Vagina (tissue), 2 donors: Measurements from ENCODE around the gene OR4D9. TPM values are rescaled to one million over a fixed set of nuclear protein-coding genes. Genes with fewer than 3 reads are reported as not detected.
"Not testable (repeated sequence)": the region's sequence is repeated elsewhere in the genome, so short reads cannot be mapped to it uniquely, and the experiment has no call there.

Source experiments
- DNase-seq, 2 donors: peaks; one replicate each; pipeline ENCODE4 v3.0.0-alpha.2; 2017; ENCODE audit errors: extremely low spot score in 2 of 2
- H3K27ac ChIP-seq: fragments of 200-600 bp; sonication (generic); one replicate; pipeline ENCODE4 v1.5.1; 2019
- H3K27me3 ChIP-seq: fragments of 200-600 bp; sonication (generic); one replicate; pipeline ENCODE4 v1.5.1; 2019
- H3K36me3 ChIP-seq, 2 donors: fragments of 200-600 bp; sonication (generic); one replicate each; pipeline ENCODE4 v1.5.1; 2017 to 2019
- H3K4me1 ChIP-seq: fragments of 200-600 bp; sonication (generic); one replicate; pipeline ENCODE4 v1.5.1; 2019
- H3K4me3 ChIP-seq, 2 donors: fragments of 200-600 bp; sonication (generic); 1 replicate in 1 of 2; 2 replicates in 1 of 2; pipeline ENCODE4 v1.5.1; 2016 to 2019
- H3K9me3 ChIP-seq: fragments of 200-600 bp; sonication (generic); one replicate; pipeline ENCODE4 v1.5.1; 2019
- POLR2A ChIP-seq, 2 donors: fragments of 450-650 bp; IDR thresholded peaks; one replicate each; pipeline ENCODE4 v1.6.1; 2017; ENCODE audit warnings: antibody characterized with exemption in 2 of 2, mild to moderate bottlenecking in 2 of 2, moderate library complexity in 2 of 2
- POLR2AphosphoS5 ChIP-seq, 2 donors: sonication (generic); formaldehyde crosslinking; IDR thresholded peaks; one replicate each; pipeline ENCODE4 v1.9.0; 2017; ENCODE audit warnings: antibody characterized with exemption in 2 of 2, mild to moderate bottlenecking in 2 of 2, low read depth in 1 of 2; ENCODE audit not compliant: insufficient read depth in 1 of 2
- intact Hi-C: fragments of 100-400 bp; cut with DNase I; formaldehyde crosslinking; loops from one replicate; pipeline ENCODE4 v1.15.1; 2023
- total RNA-seq: library from RNA; depleted of rRNA; stranded (reverse); fragments of >200 nt; gene quantifications from one replicate; pipeline ENCODE4 v1.2.3, GENCODE V29; 2016
- TF ChIP-seq, protein P1 (sequence below), 3 experiments: fragments of 450-650 bp in 2 of 3; fragments of 200-600 bp in 1 of 3; sonication (generic) in 1 of 3; IDR thresholded peaks; one replicate each; pipeline ENCODE4 v1.5.1; 2017 to 2019; ENCODE audit warnings: antibody characterized with exemption in 3 of 3, mild to moderate bottlenecking in 2 of 3, moderate library complexity in 2 of 3

The OR4D9 gene
- total RNA-seq, 1 donor from 2014 or later: not detected

- no peaks in the 10 kb centered on the region for H3K27me3 ChIP-seq
- no peak overlapping the region for H3K27ac ChIP-seq
- H3K36me3 ChIP-seq: no peaks in the 10 kb centered on the region
- no peak overlapping the region for H3K4me3 ChIP-seq
- TF ChIP-seq POLR2AphosphoS5 (IDR thresholded peaks at IDR 0.05; ENCODE audit: insufficient read depth in 1 of 2, low read depth in 1 of 2): no peak
- TF ChIP-seq POLR2A (IDR thresholded peaks at IDR 0.05): no peak
- TF ChIP-seq, protein P1, sequence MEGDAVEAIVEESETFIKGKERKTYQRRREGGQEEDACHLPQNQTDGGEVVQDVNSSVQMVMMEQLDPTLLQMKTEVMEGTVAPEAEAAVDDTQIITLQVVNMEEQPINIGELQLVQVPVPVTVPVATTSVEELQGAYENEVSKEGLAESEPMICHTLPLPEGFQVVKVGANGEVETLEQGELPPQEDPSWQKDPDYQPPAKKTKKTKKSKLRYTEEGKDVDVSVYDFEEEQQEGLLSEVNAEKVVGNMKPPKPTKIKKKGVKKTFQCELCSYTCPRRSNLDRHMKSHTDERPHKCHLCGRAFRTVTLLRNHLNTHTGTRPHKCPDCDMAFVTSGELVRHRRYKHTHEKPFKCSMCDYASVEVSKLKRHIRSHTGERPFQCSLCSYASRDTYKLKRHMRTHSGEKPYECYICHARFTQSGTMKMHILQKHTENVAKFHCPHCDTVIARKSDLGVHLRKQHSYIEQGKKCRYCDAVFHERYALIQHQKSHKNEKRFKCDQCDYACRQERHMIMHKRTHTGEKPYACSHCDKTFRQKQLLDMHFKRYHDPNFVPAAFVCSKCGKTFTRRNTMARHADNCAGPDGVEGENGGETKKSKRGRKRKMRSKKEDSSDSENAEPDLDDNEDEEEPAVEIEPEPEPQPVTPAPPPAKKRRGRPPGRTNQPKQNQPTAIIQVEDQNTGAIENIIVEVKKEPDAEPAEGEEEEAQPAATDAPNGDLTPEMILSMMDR (IDR thresholded peaks at IDR 0.05): no peak
- no peaks in the 10 kb centered on the region for H3K9me3 ChIP-seq
- no peak for DNase-seq
- intact Hi-C loops: no loop called here
- no peaks in the 10 kb centered on the region for H3K4me1 ChIP-seq
Observed at GRCh38 chr11:59544869-59545178, 33.5 kb downstream of the OR4D9 start.

- H3K9me3 ChIP-seq: no peaks in the 10 kb centered on the region
- H3K4me3 ChIP-seq: no peak overlapping the region
- no peak overlapping the region for H3K27ac ChIP-seq
- no peaks in the 10 kb centered on the region for H3K4me1 ChIP-seq
- no peaks in the 10 kb centered on the region for H3K36me3 ChIP-seq
- no peaks in the 10 kb centered on the region for H3K27me3 ChIP-seq
- no peak for DNase-seq
- TF ChIP-seq POLR2A (IDR thresholded peaks at IDR 0.05) (no peak), POLR2AphosphoS5 (IDR thresholded peaks at IDR 0.05; ENCODE audit: insufficient read depth in 1 of 2, low read depth in 1 of 2) (no peak)
- TF ChIP-seq, protein P1 (IDR thresholded peaks at IDR 0.05): no peak
- intact Hi-C loops: no loop called here
Observed at GRCh38 chr11:59545179-59546020, 34.1 kb downstream of the OR4D9 start.

GRCh38 chr11:59547605-59548308 lies 36.4 kb downstream of the OR4D9 start:
- H3K4me1 ChIP-seq, H3K27ac ChIP-seq, intact Hi-C loops: not testable (repeated sequence)

DNA sequence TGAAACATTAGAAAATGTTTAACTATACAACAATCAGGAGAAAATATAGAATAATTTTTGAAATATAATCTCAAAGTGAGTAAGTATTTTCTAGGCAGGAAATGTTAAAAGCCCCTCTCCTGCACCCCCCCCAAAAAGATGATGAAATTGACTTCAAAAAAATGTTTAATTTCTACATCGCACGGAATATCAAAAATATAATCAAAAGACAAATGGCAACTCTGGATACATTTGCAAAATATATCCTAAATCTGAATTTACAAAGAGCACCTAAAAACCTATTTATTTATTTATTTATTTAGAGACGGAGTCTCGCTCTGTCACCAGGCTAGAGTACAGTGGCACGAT lies 36.9 kb downstream of the OR4D9 start:
- Histone ChIP-seq H3K36me3 (no peaks in the 10 kb centered on the region), H3K4me3 (no peak overlapping the region), H3K27me3 (no peaks in the 10 kb centered on the region), H3K27ac (no peak overlapping the region), H3K9me3 (no peaks in the 10 kb centered on the region), H3K4me1 (no peaks in the 10 kb centered on the region)
- TF ChIP-seq POLR2AphosphoS5 (IDR thresholded peaks at IDR 0.05; ENCODE audit: insufficient read depth in 1 of 2, low read depth in 1 of 2): no peak
- TF ChIP-seq, protein P1 (IDR thresholded peaks at IDR 0.05): no peak
- intact Hi-C loops: no loop called here
- no peak for DNase-seq

More at GRCh38 chr11:59547605-59548308, 36.4 kb downstream of the OR4D9 start:
- H3K36me3 ChIP-seq, H3K27me3 ChIP-seq, DNase-seq, H3K4me3 ChIP-seq, H3K9me3 ChIP-seq: not testable (repeated sequence)

DNA sequence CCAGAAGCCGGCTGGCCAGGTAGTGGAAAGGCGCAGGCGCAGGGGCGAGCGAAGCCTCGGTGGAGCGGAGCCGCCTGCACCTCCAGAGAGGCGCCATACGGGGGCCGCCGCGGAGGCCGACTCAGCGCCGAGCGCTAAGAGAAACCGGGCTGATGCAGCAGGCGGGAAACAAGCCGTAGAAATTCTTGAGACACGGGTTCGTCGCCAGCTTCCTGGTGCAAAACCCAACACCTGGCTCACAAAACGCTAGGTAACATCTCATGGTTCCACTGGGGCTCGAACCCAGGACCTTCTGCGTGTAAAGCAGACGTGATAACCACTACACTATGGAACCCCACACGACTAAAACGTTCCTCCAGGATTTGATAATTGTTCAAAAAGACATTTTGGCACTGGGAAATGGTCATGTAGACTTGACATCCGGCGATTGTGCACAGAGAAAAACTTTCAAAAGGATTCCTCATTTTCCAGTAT lies 39.1 kb downstream of the OR4D9 start:
- peak in 1 of 2 donors; percentile 70 for TF ChIP-seq POLR2AphosphoS5 (IDR thresholded peaks at IDR 0.05; ENCODE audit: insufficient read depth in 1 of 2, low read depth in 1 of 2)
- TF ChIP-seq POLR2A (IDR thresholded peaks at IDR 0.05): peak in 1 of 2 donors; percentile 10
- TF ChIP-seq, protein P1 (IDR thresholded peaks at IDR 0.05): peak in 1 of 3 experiments; percentile 53
- Histone ChIP-seq H3K9me3 (no peaks in the 10 kb centered on the region), H3K36me3 (no peaks in the 10 kb centered on the region), H3K4me3 (peak overlapping the region; percentile 52 to 60), H3K27ac (peak overlapping the region; percentile 91), H3K4me1 (no peaks in the 10 kb centered on the region), H3K27me3 (no peaks in the 10 kb centered on the region)
- DNase-seq: peak in 1 of 2 donors; percentile 92
- intact Hi-C loops: no loop called here
